HG02981 (cell line): ENCODE data around the gene BCL2A1.
"Not testable (repeated sequence)": the region's sequence is repeated elsewhere in the genome, so short reads cannot be mapped to it uniquely, and the experiment has no call there.

Experiments
- ATAC-seq: cut with Tn5 transposase; IDR thresholded peaks from one replicate; pipeline ENCODE4 v1.9.1; 2021; ENCODE audit warnings: mild to moderate bottlenecking, moderate library complexity; ENCODE audit not compliant: unreplicated experiment

Gene BCL2A1

DNA sequence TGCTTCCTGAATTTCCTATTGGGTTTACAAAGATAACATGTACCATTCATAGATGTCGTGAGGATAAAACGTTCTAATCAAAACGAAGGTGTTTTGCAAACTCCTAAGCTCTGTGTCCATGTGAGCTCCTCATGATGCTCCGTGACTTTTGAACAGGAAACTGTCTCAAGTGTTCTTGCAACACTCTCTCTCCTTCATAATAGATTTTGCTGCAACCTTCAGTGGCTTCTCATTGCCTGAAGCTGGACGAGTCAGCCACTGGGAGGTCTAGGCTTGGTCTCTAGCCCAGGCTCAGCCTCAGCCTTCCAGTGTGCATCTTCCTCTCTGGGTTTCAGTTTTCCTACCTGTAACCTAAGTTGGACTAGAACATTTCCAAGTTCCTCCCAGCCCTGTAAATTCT, 18.7 kb upstream of the BCL2A1 start:
- no peak for ATAC-seq

DNA sequence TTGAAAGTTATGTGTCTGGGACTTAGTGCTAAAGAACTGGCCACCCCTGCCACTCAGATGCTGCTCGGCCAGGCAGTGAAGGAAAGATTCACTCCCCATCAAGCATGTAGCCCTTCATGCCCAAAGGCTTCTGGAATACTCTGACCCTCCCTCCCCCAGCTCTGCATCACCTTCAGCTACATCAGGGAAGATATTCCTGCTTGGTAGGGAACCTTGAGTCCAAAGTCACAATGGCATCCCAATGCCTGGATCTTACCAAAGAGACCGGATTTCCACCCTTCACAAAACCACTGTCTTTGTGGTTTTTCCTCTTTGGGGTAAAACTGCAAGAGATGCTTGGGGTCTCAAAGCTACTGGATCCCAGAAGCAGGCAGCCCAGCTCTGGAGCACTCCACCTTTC, 18.2 kb upstream of the BCL2A1 start:
- no peak for ATAC-seq

DNA sequence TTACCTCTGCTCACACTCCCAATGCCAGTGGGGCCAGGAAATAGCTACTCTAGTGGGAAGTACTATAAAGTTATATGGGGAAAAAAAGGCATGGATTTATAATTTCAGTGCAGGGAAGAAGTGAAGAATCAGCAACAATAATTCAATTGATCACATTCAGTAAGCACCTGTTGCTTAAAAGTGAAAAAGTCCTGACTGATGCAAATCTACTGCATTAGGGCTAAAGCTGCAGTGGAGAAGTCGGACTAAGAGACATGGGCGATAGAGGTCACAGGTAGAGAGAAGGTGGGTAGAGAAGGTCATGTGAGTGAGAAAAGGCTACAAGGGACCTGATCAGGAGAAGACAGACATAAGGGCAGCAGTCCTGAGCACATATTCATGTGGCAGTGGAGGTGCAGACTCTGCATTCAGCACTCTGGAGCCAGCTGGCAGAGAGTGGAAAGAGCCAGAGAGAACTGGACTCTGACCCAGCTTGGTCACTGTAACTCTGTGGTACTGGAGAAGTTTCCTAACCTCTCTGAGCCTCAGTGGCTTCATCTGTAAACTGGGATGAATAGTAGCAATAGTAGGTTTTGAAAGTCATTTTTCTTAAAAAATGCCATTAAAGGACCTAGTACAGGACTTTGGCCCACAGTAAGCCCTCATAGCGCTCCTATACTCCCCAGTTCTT, 17.6 kb upstream of the BCL2A1 start:
- ATAC-seq: no peak

DNA sequence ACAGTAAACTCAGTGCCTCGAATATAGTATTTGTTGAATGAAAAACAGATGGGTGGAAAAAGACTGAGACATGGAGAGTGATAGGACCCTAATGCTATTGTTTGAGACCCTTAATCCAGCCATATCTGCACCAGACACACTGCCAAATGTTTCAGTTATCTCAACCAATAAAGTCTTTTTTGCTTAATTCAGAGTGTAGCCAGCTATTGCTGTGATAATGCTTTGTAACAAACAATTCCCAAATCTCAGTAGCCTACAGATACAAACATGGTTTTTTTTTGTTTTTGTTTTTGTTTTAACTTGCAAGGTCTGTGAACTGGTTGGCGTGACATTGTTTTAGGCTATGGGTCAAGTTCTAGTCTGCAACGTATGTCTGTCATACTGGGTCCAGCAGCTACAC, 17.0 kb upstream of the BCL2A1 start:
- no peak for ATAC-seq

DNA sequence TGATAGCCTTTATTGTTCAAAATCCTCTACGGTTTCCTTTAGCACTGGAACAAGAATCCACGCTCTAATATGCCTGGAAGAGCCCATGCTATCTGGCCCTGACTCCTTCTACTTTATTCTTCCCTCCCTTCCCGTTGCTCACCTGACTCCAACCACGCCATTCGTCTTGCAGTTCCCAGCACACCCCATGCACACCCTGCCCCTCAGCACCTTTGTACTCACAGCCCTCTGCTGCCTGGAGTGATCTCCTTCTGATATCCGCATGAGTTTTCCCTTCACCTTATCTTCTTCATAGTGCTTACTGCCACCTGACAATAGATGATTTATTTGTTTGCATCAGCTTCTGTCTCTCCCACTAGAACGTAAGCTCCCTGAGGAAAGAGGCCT, 16.6 kb upstream of the BCL2A1 start:
- no peak for ATAC-seq

DNA sequence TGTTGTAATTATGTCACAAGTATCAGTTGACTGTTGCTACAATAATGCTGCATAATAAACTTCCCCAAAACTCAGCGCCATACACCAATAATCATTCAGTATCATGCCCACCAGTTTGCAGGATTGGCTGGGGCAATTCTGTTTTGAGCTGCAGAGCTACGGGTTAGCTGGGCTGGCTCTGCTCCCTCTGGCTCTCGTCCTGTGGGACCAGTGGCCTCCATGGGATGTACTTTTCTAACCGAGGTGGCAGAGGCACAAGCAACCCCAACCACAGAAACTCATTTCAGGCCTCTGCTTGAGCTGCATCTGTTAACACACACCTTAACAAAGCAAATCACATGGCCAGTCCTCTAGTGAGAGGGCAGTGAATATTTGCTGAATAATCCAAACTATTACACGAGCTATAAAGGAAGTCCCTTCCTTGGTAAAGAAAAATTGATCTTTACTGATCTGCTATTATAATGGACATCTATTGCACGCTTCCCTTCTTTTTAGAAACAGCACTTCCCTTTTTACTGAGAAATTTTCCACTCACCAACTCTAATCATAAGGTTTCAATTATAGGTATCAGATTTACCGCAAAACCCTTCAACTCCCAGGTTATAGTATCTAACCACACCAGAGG, 10.9 kb upstream of the BCL2A1 start:
- peak; percentile 38 for ATAC-seq

DNA sequence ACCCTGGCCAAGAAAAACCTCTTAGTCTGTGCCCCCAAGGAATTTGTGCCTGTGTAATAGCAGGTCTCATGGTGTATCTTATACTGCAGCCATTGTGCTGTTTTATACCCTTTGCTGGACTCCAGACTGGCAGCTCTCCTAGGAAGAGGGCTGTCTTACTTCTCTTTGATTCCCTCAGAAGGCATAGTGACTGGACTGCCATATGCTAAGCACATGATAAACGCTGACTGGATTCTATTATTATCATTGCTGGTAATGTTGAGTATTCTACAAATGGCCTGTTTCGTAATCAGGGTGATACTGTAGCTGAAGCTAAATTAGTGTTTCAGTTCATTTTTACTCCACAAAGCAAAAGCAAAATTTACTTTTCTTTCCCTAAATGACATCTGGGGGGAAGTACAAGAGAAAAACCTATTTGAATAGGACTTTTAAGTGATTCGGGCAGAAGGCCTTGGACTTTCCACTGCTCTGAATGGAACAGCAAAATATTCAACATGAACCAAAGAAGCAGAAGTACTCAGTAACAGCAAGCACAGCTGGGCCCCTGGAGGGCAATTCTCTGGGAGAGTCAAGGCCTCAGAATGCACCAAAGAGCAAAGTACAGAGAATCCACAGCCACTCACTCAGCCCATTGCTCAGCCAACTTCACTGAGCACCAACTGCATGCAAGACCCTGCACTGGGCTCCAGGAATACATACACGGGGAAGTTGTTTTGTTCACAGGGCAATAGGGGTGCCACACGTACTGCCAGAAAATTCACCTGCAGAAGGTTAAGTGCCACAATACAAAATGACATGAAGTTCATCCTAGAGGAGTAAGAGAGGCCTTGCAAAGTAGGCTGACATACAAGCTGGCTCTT, 7.9 kb upstream of the BCL2A1 start:
- peak; percentile 60 for ATAC-seq

DNA sequence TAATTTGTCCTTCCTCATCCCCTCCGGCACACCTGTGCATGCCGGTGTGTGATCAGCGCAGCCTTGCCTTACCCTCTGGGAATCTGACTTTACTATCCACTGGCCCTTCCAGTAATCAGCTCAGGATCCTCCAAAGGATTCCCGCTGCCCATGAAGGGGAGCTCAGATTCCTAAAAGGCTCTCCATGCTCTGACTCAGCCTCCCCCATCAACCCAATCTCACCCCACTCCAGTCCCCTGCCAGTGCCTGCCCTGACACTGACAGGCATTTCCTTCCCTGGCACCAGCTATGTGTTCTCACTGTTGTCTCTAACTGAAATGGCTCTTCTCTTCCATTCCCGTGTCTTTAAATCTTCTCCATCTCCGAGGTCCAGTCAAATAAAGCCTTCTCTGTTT, 7.3 kb upstream of the BCL2A1 start:
- ATAC-seq: no peak

DNA sequence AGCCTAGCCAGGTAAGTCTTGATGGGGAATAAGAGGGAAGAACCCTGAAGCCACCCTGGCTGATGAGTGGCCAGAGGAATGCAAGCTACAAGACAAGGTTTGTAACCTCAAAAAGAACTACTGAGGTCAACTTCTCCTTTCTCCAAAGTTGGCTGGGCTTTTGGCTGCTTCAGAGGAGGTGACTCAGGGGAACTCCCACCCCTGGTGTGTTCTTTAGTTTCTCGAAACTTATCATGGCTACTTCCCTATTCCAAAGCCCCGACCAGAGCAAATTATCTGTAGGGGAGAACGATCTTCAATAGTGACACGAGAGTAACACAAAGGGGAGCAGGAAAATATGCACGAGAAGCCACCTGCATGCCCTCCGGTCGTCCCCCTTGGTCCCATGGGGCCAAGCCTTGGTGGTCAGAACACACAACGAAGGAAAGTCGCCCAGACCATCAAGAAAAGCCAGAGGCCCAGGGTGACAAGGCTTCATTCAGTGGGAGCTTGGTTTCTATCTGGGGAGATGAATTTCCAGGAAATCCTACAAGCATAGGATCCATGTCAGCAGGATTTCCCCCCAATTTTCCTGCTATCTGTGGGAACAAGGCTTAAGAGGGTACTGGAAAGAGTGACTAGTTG, 6.5 kb upstream of the BCL2A1 start:
- ATAC-seq: peak; percentile 41

DNA sequence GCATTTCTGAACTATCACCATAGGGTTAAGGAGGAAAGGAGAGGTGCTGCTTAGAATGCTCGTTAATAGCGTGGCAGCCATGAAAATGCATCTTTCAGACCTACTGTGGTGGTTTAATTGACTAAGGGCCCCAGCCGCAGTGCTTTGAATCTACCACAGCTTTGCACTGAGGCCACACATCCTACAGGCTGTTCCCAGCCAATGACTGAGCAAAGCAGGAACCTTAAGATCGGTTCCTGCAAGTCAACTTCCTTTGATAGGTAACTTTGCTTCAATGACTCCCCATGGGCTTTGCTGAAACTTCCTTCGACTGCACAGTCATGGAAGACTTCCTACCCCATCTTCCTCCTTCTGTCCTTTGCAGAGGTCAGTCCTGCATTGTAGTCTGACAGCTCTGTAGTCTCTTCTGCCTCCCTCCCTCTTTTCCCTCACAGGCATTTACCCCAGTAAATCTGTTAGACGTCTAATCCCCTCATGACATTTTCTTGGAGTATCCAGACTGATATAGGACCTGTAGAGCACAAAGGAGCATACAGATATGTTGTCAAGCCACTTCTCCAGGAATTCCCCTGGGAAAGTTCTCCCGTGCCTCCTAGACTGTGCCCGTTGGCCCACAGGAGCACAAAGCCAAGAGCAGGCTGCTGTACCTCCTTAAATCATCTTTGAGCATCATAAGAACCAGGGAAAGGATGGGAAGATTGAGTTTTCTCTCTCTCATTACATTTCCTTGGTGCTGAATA, 2.6 kb upstream of the BCL2A1 start:
- ATAC-seq: no peak

DNA sequence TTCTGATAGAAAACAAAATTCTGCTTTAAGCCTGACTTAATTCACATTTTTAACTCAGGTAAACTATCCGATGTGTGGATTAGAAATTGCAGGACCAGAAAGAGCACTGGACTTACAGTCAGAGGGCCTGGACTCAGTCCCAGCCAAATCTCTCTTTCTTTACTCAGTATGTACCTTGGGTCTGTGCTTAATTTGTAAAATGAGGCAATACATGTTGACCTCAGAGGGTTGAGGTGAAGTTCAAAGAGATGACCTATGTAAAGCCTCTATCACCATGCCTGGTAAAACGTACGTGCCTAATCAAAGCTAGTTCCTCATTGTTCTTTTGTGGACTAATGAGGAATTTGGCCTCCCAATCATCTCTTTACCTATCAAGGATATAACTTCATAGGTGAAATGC, 1.9 kb upstream of the BCL2A1 start:
- ATAC-seq: no peak

DNA sequence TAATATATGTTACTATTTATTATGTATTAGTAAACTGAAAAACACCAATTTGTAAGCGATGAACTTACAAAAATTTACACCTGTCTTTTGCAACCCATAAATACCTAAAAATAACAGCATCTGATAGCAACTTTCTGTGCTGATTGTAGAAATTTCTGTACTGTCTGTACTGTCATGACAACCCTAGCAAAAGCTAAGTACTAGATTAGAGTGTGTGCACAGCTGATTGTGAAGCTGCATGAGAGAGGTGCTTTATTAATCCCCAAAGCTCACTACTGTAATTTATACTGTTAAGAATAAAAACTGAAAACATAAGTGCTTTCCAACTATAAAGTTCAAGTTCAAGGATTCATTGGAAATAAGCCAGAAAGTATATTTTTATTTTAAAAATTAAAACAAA, 815 bp downstream of the BCL2A1 start:
- no peak for ATAC-seq

DNA sequence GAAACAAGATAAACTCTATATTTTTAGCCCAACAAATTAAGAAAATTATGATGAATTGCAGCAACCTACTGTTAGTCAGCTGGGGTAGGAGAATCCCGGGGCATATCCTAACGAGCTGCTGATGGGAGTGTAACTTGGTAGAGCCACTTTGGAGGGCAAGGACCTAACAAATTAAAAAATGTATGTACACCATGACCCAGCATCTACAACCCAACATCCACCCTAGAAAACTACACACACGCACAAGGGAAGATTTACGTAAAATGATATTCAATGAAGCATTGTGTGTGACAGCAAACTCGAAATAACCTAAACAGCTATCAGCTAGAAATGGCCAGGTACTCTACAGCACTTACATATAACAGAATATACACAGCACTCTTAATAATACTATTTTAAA, 1.9 kb downstream of the BCL2A1 start:
- no peak for ATAC-seq

DNA sequence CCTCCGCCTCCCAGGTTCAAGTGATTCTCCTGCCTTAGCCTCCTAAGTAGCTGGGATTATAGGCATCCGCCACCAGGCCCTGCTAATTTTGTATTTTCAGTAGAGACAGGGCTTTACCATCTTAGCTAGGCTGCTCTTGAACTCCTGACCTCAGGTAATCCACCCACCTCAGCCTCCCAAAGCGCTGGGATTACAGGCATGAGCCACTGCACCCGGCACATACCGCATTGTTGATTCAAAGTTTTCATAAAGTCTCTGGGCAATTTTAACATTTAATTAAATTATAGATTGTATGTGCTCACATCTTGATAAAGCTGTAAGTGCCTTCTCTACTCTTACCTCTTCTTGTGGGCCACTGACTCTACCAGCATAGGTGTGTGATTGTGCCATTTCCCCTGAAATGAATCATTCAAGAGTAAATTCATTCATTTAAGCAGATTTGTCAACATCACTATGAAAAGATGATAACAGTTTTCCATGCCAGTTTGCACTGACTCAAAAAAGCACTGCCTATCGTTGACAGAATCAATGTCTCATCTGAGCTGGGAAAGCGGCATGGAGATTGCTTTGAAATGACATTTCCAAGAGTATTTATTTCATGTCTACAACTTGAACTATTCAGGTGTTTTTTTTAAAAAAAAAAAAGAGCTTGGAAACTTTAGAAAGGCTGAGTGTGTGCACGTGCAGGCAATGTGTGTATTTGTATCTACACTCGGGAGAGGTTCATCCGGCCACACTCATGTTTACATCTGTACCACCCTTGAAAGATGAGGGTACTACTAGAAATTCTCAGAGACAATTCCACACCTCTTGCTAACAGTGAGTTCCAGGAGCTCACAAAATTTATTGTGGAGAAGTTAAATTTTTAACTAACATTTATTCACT, 3.5 kb downstream of the BCL2A1 start:
- ATAC-seq: no peak

DNA sequence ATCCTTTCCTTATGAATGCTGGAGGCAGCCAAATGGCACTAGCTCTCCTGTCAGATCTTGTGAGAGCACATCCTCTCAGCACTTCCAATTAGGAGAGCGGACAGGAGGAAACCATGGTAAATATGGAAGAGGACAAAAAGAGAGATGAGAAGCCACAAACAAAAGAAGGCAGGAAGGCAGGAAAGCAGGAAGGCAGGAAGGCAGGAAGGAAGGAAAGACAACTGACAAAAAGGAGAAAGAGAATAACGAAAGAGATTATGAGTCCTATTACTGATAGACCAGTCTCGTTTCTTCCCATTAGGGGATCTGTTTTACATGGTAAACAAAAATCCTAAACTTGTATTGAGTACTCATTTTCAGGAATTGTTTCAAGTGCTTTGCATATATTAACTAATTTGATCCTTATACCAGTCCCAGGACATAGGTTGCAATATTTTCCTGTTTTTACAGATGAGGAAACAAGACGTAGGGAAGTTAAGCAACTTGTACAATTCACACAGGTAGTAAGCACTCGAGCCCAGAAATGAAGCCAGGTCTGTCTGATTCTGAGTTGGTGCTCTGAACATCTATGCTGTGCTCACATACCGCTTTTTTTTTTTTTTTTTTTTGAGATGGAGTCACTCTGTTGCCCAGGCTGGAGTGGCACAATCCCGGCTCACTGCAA, 4.2 kb downstream of the BCL2A1 start:
- no peak for ATAC-seq

DNA sequence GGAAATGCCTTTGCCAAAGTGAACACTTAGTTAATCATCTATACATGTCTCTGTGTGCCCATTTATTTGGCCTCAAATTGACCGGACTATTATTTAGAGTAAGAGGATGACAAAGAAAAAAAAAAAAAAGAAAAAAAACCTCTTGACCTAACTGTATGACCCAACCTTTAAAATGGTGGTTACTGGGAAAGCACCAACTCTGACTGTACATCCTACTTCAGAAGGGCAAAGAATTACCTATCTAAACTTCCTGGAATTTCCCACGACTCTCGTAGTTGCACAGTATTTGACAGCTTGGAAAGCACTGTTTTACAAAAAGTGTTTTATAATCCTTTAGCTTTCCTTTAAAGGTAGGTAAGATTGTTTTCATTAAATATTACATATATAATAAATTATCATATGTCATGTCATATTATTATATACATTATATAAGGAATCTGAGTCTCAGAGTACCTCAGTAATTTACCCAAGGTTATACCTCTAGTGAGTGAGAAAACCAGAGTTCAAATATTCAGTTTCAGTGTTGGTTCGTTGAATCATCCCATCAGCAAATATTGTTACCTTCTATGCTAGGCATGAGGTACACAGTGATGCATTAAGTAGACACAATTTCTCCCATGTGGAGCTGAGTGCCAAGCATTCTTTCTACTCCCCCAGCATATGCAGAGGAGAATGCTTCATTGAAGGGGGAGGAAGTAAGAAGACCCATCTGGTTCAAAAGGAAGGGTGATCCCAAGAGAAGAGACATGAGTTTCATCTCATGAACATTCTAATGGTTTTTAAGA, 5.0 kb downstream of the BCL2A1 start:
- no peak for ATAC-seq

DNA sequence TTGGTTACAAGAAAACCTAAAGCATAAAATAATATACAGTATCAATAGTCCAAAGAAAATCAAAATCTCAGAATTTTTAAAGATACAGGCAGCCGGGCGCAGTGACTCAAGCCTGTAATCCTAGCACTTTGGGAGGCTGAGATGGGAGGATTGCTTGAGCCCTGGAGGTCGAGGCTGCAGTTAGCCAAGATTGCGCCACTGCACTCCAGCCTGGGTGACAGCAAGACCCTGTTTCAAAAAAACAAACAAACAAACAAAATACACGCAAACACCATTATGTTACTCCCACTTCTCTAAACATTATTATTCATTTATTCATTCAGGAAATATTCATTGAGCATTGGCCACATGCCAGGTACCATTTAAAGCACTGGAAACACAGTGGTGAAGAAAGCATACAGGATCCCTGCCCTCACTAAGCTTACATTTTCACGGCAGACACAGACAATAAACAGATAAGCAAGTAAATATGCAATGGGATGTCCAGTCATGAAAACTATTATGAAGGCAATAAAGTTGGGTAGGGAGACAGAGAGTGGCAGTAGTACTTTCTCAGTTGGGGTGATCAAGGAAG, 6.7 kb downstream of the BCL2A1 start:
- ATAC-seq: no peak

DNA sequence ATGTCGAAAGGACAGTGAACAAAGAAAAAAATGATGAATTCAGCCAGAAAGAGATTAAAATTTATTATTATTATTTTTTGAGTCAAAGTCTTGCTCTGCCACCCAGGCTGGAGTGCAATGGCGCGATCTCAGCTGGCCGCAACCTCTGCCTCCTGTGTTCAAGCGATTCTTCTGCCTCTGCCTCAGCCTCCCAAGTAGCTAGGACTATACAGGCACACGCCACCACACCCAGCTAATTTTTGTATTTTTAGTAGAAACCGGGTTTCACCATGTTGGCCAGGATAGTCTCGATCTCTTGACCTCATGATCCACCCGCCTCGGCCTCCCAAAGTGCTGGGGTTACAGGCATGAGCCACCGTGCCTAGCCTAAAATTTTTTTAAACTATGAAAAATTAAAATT, 8.1 kb downstream of the BCL2A1 start:
- not testable (repeated sequence) for ATAC-seq
